ENCODE results near the gene BRD4. TPM values are rescaled to one million over a fixed set of nuclear protein-coding genes. Genes with fewer than 3 reads are reported as not detected.
A peak's percentile ranks its signal among the peaks of the same experiment; 100 is the strongest.

BRD4 gene
- total and polyA plus RNA-seq, 2 donors, result 7.6 to 26.0 TPM

GRCh38 chr19:15290166-15290565 is 42.2 kb downstream of the BRD4 start:
- Histone ChIP-seq H3K27ac (ENCODE audit: low read depth in 1 of 2, low read length in 1 of 2) (no peak overlapping the region), H3K4me1 (ENCODE audit: control insufficient read depth in 2 of 2, insufficient read depth in 2 of 2, low read length in 2 of 2) (peaks cover 78 to 95% of the 10 kb centered on the region in 2 donors)

GRCh38 chr19:15289673-15290072 is 42.7 kb downstream of the BRD4 start:
- Histone ChIP-seq H3K27ac (ENCODE audit: low read depth in 1 of 2, low read length in 1 of 2) (peak overlapping the region; percentile 7 to 26), H3K36me3 (ENCODE audit: control insufficient read depth in 2 of 2, insufficient read depth in 2 of 2, low read length in 1 of 2) (peaks cover 0 to 2% of the 10 kb centered on the region in 2 donors), H3K4me3 (ENCODE audit: low read length in 2 of 2) (no peak overlapping the region), H3K4me1 (ENCODE audit: control insufficient read depth in 2 of 2, insufficient read depth in 2 of 2, low read length in 2 of 2) (peaks cover 79 to 95% of the 10 kb centered on the region in 2 donors), H3K9me3 (ENCODE audit: control insufficient read depth in 2 of 2, insufficient read depth in 1 of 2, low read length in 1 of 2) (no peaks in the 10 kb centered on the region), H3K27me3 (ENCODE audit: control insufficient read depth in 2 of 2, insufficient read depth in 1 of 2, low read length in 1 of 2) (no peaks in the 10 kb centered on the region)
- 5% methylated on average over 3 of the region's 3 CpGs for WGBS
- DNase-seq (ENCODE audit: low read depth in 6 of 9, low spot score in 9 of 9), result peak in 1 of 9 donors; percentile 40

More at GRCh38 chr19:15290166-15290565, 42.2 kb downstream of the BRD4 start:
- Histone ChIP-seq H3K36me3 (ENCODE audit: control insufficient read depth in 2 of 2, insufficient read depth in 2 of 2, low read length in 1 of 2) (peaks cover 0 to 5% of the 10 kb centered on the region in 2 donors), H3K27me3 (ENCODE audit: control insufficient read depth in 2 of 2, insufficient read depth in 1 of 2, low read length in 1 of 2) (no peaks in the 10 kb centered on the region), H3K9me3 (ENCODE audit: control insufficient read depth in 2 of 2, insufficient read depth in 1 of 2, low read length in 1 of 2) (no peaks in the 10 kb centered on the region), H3K4me3 (ENCODE audit: low read length in 2 of 2) (no peak overlapping the region)
- 87% methylated on average over 7 of the region's 7 CpGs for WGBS
- no peak for DNase-seq (ENCODE audit: low read depth in 6 of 9, low spot score in 9 of 9)

- Histone ChIP-seq H3K4me1 (ENCODE audit: control insufficient read depth in 2 of 2, insufficient read depth in 2 of 2, low read length in 2 of 2) (peaks cover 68 to 94% of the 10 kb centered on the region in 2 donors), H3K27ac (ENCODE audit: low read depth in 1 of 2, low read length in 1 of 2) (peak overlapping the region; percentile 16 to 47), H3K9me3 (ENCODE audit: control insufficient read depth in 2 of 2, insufficient read depth in 1 of 2, low read length in 1 of 2) (no peaks in the 10 kb centered on the region), H3K36me3 (ENCODE audit: control insufficient read depth in 2 of 2, insufficient read depth in 2 of 2, low read length in 1 of 2) (peaks cover 0 to 4% of the 10 kb centered on the region in 2 donors), H3K4me3 (ENCODE audit: low read length in 2 of 2) (no peak overlapping the region), H3K27me3 (ENCODE audit: control insufficient read depth in 2 of 2, insufficient read depth in 1 of 2, low read length in 1 of 2) (no peaks in the 10 kb centered on the region)
- DNase-seq (ENCODE audit: low read depth in 6 of 9, low spot score in 9 of 9), result peak in 4 of 9 donors; percentile 36 to 72 (median 46)
- 33% methylated on average over 14 of the region's 14 CpGs for WGBS
These were observed 44.0 kb downstream of the BRD4 start for GRCh38 chr19:15288146-15288963.

GRCh38 chr19:15287496-15287895 is 44.8 kb downstream of the BRD4 start:
- H3K4me1 ChIP-seq (ENCODE audit: control insufficient read depth in 2 of 2, insufficient read depth in 2 of 2, low read length in 2 of 2), result peaks cover 65 to 94% of the 10 kb centered on the region in 2 donors
- WGBS, result 50% methylated on average over 10 of the region's 10 CpGs
- peak overlapping the region in 1 of 2 donors; percentile 19 for H3K27ac ChIP-seq (ENCODE audit: low read depth in 1 of 2, low read length in 1 of 2)

GRCh38 chr19:15286688-15287365 is 45.5 kb downstream of the BRD4 start:
- Histone ChIP-seq H3K9me3 (ENCODE audit: control insufficient read depth in 2 of 2, insufficient read depth in 1 of 2, low read length in 1 of 2) (no peaks in the 10 kb centered on the region), H3K36me3 (ENCODE audit: control insufficient read depth in 2 of 2, insufficient read depth in 2 of 2, low read length in 1 of 2) (peaks cover 0 to 4% of the 10 kb centered on the region in 2 donors), H3K4me3 (ENCODE audit: low read length in 2 of 2) (no peak overlapping the region), H3K27ac (ENCODE audit: low read depth in 1 of 2, low read length in 1 of 2) (no peak overlapping the region), H3K4me1 (ENCODE audit: control insufficient read depth in 2 of 2, insufficient read depth in 2 of 2, low read length in 2 of 2) (peaks cover 64 to 95% of the 10 kb centered on the region in 2 donors), H3K27me3 (ENCODE audit: control insufficient read depth in 2 of 2, insufficient read depth in 1 of 2, low read length in 1 of 2) (no peaks in the 10 kb centered on the region)
- WGBS, result 44% methylated on average over 4 of the region's 4 CpGs
- DNase-seq (ENCODE audit: low read depth in 6 of 9, low spot score in 9 of 9), result no peak

More at GRCh38 chr19:15287496-15287895, 44.8 kb downstream of the BRD4 start:
- Histone ChIP-seq H3K9me3 (ENCODE audit: control insufficient read depth in 2 of 2, insufficient read depth in 1 of 2, low read length in 1 of 2) (no peaks in the 10 kb centered on the region), H3K36me3 (ENCODE audit: control insufficient read depth in 2 of 2, insufficient read depth in 2 of 2, low read length in 1 of 2) (peaks cover 0 to 4% of the 10 kb centered on the region in 2 donors), H3K4me3 (ENCODE audit: low read length in 2 of 2) (no peak overlapping the region), H3K27me3 (ENCODE audit: control insufficient read depth in 2 of 2, insufficient read depth in 1 of 2, low read length in 1 of 2) (no peaks in the 10 kb centered on the region)
- DNase-seq (ENCODE audit: low read depth in 6 of 9, low spot score in 9 of 9), result peak in 1 of 9 donors; percentile 37

GRCh38 chr19:15285896-15286591 is 46.3 kb downstream of the BRD4 start:
- peaks cover 59 to 87% of the 10 kb centered on the region in 2 donors for H3K4me1 ChIP-seq (ENCODE audit: control insufficient read depth in 2 of 2, insufficient read depth in 2 of 2, low read length in 2 of 2)
- H3K27me3 ChIP-seq (ENCODE audit: control insufficient read depth in 2 of 2, insufficient read depth in 1 of 2, low read length in 1 of 2), result no peaks in the 10 kb centered on the region
- H3K9me3 ChIP-seq (ENCODE audit: control insufficient read depth in 2 of 2, insufficient read depth in 1 of 2, low read length in 1 of 2), result no peaks in the 10 kb centered on the region
- 76% methylated on average over 11 of the region's 11 CpGs for WGBS
- H3K36me3 ChIP-seq (ENCODE audit: control insufficient read depth in 2 of 2, insufficient read depth in 2 of 2, low read length in 1 of 2), result peaks cover 0 to 4% of the 10 kb centered on the region in 2 donors
- no peak overlapping the region for H3K27ac ChIP-seq (ENCODE audit: low read depth in 1 of 2, low read length in 1 of 2)
- no peak overlapping the region for H3K4me3 ChIP-seq (ENCODE audit: low read length in 2 of 2)
- DNase-seq (ENCODE audit: low read depth in 6 of 9, low spot score in 9 of 9), result no peak

GRCh38 chr19:15284896-15285295 is 47.4 kb downstream of the BRD4 start:
- Histone ChIP-seq H3K9me3 (ENCODE audit: control insufficient read depth in 2 of 2, insufficient read depth in 1 of 2, low read length in 1 of 2) (no peaks in the 10 kb centered on the region), H3K27ac (ENCODE audit: low read depth in 1 of 2, low read length in 1 of 2) (no peak overlapping the region), H3K36me3 (ENCODE audit: control insufficient read depth in 2 of 2, insufficient read depth in 2 of 2, low read length in 1 of 2) (peaks cover 6 to 7% of the 10 kb centered on the region in 2 donors), H3K4me1 (ENCODE audit: control insufficient read depth in 2 of 2, insufficient read depth in 2 of 2, low read length in 2 of 2) (peaks cover 50 to 81% of the 10 kb centered on the region in 2 donors), H3K27me3 (ENCODE audit: control insufficient read depth in 2 of 2, insufficient read depth in 1 of 2, low read length in 1 of 2) (no peaks in the 10 kb centered on the region), H3K4me3 (ENCODE audit: low read length in 2 of 2) (no peak overlapping the region)
- 95% methylated on average over 3 of the region's 3 CpGs for WGBS
- DNase-seq (ENCODE audit: low read depth in 6 of 9, low spot score in 9 of 9), result no peak

- Histone ChIP-seq H3K4me3 (ENCODE audit: low read length in 2 of 2) (no peak overlapping the region), H3K27ac (ENCODE audit: low read depth in 1 of 2, low read length in 1 of 2) (no peak overlapping the region), H3K9me3 (ENCODE audit: control insufficient read depth in 2 of 2, insufficient read depth in 1 of 2, low read length in 1 of 2) (no peaks in the 10 kb centered on the region), H3K4me1 (ENCODE audit: control insufficient read depth in 2 of 2, insufficient read depth in 2 of 2, low read length in 2 of 2) (peaks cover 44 to 75% of the 10 kb centered on the region in 2 donors), H3K36me3 (ENCODE audit: control insufficient read depth in 2 of 2, insufficient read depth in 2 of 2, low read length in 1 of 2) (peaks cover 6 to 7% of the 10 kb centered on the region in 2 donors), H3K27me3 (ENCODE audit: control insufficient read depth in 2 of 2, insufficient read depth in 1 of 2, low read length in 1 of 2) (no peaks in the 10 kb centered on the region)
- 95% methylated on average over 5 of the region's 5 CpGs for WGBS
- DNase-seq (ENCODE audit: low read depth in 6 of 9, low spot score in 9 of 9), result no peak
These were observed 48.2 kb downstream of the BRD4 start for GRCh38 chr19:15284091-15284490.
